Non-pigmented ciliary epithelial cell (primary cell): ENCODE measurements around the gene ZC3HAV1L.
"Not testable (repeated sequence)": the region's sequence is repeated elsewhere in the genome, so short reads cannot be mapped to it uniquely, and the experiment has no call there.

Source experiments
- DNase-seq: peaks from one replicate; pipeline ENCODE4 v3.0.0-alpha.2; 2010; ENCODE audit warnings: low read depth

ZC3HAV1L gene

GRCh38 chr7:139054101-139054500 is 18.3 kb upstream of the ZC3HAV1L start:
- DNase-seq: no peak

- DNase-seq: no peak
Observed at GRCh38 chr7:139051655-139052054, 15.8 kb upstream of the ZC3HAV1L start.

GRCh38 chr7:139049936-139050335 is 14.1 kb upstream of the ZC3HAV1L start:
- no peak for DNase-seq

- no peak for DNase-seq
Observed at GRCh38 chr7:139049111-139049510, 13.3 kb upstream of the ZC3HAV1L start.

GRCh38 chr7:139047970-139048369 is 12.1 kb upstream of the ZC3HAV1L start:
- no peak for DNase-seq

- DNase-seq: no peak
Observed at GRCh38 chr7:139046143-139046542, 10.3 kb upstream of the ZC3HAV1L start.

GRCh38 chr7:139044813-139045794 is 9.3 kb upstream of the ZC3HAV1L start:
- DNase-seq: no peak

- DNase-seq: no peak
Observed at GRCh38 chr7:139043823-139044812, 8.3 kb upstream of the ZC3HAV1L start.

GRCh38 chr7:139041378-139042085 is 5.7 kb upstream of the ZC3HAV1L start:
- no peak for DNase-seq

- no peak for DNase-seq
Observed at GRCh38 chr7:139038691-139039090, 2.8 kb upstream of the ZC3HAV1L start.

GRCh38 chr7:139036901-139037300 is 1.1 kb upstream of the ZC3HAV1L start:
- no peak for DNase-seq

GRCh38 chr7:139034855-139035585 is 822 bp downstream of the ZC3HAV1L start:
- no peak for DNase-seq

GRCh38 chr7:139034336-139034735 is 1.5 kb downstream of the ZC3HAV1L start:
- DNase-seq: no peak

GRCh38 chr7:139033346-139034114 is 2.3 kb downstream of the ZC3HAV1L start:
- DNase-seq: no peak

- DNase-seq: no peak
Observed at GRCh38 chr7:139032473-139032872, 3.4 kb downstream of the ZC3HAV1L start.

GRCh38 chr7:139029353-139029752 is 6.5 kb downstream of the ZC3HAV1L start:
- DNase-seq: no peak

- no peak for DNase-seq
Observed at GRCh38 chr7:139026551-139026950, 9.3 kb downstream of the ZC3HAV1L start.

- DNase-seq: not testable (repeated sequence)
Observed at GRCh38 chr7:139025861-139026260, 10.0 kb downstream of the ZC3HAV1L start.

- DNase-seq: no peak
Observed at GRCh38 chr7:139023076-139023475, 12.8 kb downstream of the ZC3HAV1L start.

GRCh38 chr7:139022286-139022685 is 13.6 kb downstream of the ZC3HAV1L start:
- no peak for DNase-seq
